HG03469 (cell line): ENCODE measurements around the gene MMP12.

Experiments
- ATAC-seq: cut with Tn5 transposase; IDR thresholded peaks from one replicate; pipeline ENCODE4 v1.9.1; 2021; ENCODE audit warnings: mild to moderate bottlenecking, moderate library complexity, moderate number of reproducible peaks; ENCODE audit not compliant: unreplicated experiment

MMP12 gene

DNA sequence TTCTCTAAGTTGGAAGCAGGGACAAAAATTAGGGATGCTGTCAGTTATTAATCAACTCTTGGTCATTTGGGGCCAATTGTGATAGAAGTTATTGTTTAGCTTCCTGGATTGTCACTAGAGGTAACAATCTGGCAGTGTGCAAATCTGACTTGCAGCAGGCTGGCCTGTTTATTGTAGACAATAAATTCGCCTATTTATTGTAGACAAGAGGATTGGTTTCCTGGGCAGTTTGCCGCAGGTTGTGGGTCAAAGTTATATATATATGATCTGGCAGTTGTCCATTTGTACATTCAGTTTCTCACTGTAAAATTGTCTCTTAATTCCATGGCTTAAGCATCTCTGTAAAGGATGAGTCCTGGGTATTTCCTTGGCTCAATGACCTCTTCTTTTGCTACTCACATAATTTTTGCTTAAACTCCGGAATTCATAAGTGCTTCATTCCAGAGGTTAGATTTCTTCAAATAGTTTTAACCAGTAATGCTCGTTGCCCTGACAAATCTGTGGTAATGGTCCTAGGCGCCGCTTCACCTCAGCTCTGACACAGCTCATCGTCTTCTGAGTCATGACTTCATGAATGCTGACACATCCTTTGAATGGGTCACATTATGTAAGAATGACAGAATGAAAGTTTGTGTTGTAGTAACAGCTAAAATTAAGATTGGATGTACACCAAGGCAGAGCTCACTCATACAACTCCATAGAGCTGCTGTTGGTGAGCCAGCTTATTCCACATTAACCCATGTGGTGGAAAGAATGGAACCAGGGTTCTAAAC lies 23.6 kb downstream of the MMP12 start:
- no peak for ATAC-seq

DNA sequence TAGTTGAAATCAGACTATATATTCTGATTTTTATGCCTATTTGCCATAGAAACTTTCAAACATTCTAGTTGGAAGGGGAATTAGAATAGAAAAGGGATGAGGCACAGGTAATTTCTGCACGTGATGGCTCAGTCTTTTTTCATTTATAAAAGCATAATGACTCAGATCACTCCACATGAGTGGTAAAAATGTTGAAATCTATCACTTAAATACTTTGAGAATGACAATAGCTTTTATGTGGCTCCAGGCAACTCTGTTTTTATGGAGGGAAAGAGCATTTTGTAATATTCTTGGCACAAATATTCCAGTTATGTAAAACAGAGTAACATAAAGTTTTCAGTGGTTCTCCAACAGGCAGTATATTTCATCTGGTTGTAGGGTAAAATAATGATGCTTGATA lies 25.5 kb downstream of the MMP12 start:
- ATAC-seq = no peak

DNA sequence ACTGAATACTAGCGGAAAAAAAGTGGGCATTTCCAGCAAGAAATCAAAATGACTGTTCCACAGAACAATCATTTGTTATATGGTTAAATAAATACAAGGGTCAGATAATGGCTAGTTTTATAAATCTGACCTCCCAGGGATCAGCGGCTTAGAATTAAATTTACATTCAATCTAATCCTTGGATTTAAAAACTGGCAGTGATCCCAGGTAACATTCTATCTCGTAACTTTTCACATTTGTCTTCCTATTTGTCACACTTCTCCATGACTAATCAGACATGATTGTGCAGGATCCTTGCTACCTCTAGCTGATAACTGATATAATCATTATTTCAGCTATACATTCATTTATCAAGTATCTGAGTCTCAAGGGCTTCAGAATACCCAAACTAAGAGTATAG lies 28.5 kb downstream of the MMP12 start:
- ATAC-seq = no peak

DNA sequence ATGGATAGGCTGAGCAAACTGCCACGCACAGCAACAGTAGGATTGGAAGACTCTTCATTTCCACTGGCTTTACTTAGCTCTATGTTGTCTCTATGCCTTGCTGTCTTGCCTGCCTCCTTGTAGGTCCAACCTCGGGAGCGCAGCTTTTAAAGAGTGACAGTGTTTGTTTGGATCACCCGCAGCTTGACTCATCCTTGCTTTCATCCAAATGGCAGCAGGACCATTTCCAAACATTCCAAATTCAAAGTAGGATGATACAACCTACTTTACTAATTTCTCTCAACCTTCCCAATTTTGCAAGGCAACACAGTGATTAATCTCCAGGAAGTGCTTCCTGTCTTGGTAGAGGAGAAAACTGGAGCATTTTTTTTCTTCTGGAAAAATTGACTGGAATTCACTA lies 31.3 kb downstream of the MMP12 start, which contains the start of gene MMP3:
TSS of gene MMP3 (minus strand) at position 121 of the 400 bp plus-strand sequence. CDS start at position 58, 63 bp downstream.
- no peak for ATAC-seq

DNA sequence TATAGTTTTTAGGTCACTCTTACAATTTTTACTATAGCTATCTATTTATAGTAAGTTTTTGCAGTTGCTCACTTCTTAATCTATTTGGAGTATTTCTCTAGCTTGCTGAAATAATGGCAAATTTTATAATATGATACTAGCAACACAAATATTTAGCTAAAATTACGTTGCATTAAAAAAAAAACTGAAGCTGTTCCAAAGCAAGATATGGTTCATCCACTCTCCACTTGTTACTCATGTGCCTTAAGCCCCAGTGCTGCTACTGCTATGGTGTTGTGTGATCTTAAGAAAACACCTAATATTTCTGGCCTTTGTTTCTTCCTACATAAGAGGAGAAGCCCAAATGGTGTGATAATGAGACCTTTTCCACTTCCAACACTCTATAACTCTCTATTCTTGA lies 31.9 kb downstream of the MMP12 start:
- no peak for ATAC-seq

DNA sequence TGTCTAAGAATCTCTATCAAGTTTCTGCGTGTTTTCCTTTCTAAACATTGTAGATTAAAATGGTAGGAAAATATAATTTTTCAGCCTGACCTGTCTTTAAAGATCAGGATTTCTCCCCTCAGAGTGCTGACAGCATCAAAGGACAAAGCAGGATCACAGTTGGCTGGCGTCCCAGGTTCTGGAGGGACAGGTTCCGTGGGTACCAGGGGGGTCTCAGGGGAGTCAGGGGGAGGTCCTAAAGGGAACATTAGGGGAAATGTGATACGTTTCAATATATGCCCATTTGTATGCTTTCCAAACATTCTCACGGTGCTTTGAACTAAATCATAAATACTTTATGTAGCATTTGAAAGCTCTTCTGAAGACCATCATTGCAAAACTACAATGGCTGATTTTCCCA lies 34.8 kb downstream of the MMP12 start:
- ATAC-seq = no peak

DNA sequence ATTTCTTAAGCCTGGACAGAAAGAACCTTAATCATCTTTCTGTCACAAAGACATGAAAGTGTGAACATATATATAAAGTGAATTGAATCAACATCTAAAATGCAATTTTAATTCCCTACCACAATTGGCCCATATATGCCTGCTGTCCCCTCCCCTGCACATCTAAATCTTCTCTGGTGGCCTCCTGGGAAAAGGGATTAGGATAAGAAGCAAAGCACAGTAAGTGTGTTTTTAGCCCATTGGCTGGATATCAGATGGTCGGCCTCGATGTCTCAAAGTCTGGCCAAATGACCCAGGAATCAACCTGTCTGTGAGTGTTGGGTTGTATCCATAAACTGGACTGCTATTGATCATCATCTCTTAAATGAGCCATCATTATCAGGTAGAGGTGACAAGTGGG lies 37.1 kb downstream of the MMP12 start:
- no peak for ATAC-seq

DNA sequence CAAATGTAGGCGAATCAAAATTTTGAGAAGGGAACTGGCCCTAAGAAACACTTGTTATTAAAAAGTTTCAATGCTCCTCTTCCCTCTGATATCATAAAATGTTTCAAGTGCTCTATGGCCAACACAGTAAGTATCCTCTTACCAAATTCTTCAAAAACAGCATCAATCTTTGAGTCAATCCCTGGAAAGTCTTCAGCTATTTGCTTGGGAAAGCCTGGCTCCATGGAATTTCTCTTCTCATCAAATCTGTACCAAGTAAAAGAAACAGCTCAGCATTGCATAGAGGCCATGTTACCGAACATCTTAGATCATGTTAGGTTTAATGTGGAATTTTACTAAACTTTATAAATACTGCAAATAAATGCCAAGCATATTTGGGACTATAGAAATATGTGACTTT lies 37.6 kb downstream of the MMP12 start:
- ATAC-seq = no peak

DNA sequence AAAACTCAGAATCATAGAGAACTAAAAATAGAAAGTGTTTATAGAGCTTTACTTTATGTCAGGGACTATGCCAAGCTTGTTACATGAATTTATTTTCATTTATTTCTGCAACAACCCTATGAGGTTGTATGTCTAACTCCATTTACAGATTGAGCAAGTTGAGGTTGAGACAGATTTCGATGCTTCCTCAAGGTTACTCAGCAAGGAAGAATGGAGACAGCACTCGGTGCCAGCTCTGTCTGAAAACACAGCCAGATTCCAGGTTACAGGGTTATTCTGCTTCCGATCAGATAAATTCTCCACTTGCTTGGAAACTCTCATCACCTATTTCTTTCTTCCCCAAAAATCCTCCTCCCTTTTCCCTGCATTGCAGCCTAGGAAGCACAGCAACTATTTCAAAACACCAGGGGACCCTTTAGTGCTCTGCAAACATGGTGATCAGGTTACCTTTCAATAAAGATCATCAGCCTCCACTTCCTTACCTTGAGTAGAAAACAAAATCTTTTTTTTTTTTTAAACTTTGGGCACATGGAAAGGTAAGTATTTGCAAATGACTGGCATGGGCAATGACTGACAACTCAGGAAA lies 38.4 kb downstream of the MMP12 start:
- ATAC-seq = no peak

DNA sequence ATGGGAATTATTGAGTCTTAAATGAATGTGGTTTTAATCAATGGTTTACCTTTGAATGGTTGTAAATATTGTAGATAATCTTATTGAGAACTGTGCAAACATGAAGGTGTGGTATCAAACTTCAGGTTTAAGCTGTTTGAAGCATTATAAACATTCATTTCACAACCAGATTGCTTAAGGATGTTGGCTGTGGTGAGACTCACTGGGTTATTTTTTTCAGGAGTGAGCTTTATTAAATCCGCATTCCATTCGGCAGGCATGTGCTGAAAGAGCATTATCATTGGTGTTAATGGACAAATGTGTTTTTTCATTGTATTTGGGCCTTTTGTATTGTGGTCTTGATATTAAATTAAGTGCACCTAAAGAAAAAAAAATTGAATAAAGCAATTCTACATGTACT lies 41.1 kb downstream of the MMP12 start:
- ATAC-seq = no peak

DNA sequence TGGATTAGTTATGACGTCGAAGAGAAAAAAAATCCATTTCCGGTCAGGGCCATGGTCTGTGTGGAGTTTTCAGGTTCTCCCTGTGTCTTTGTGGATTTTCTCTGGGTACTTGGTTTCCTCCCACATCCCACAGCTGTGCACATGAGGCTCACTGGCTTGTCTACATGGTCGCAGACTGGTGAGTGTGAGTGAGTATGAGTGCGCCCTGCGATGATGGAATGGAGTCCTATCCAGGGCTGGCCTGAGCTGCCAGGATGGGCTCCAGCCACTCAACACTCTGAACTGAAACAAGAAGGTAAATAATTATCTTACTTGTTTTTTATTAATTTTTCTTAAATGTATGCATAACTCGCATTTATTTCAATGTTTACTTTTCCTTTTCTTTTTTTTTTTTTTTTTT lies 42.2 kb downstream of the MMP12 start:
- no peak for ATAC-seq

DNA sequence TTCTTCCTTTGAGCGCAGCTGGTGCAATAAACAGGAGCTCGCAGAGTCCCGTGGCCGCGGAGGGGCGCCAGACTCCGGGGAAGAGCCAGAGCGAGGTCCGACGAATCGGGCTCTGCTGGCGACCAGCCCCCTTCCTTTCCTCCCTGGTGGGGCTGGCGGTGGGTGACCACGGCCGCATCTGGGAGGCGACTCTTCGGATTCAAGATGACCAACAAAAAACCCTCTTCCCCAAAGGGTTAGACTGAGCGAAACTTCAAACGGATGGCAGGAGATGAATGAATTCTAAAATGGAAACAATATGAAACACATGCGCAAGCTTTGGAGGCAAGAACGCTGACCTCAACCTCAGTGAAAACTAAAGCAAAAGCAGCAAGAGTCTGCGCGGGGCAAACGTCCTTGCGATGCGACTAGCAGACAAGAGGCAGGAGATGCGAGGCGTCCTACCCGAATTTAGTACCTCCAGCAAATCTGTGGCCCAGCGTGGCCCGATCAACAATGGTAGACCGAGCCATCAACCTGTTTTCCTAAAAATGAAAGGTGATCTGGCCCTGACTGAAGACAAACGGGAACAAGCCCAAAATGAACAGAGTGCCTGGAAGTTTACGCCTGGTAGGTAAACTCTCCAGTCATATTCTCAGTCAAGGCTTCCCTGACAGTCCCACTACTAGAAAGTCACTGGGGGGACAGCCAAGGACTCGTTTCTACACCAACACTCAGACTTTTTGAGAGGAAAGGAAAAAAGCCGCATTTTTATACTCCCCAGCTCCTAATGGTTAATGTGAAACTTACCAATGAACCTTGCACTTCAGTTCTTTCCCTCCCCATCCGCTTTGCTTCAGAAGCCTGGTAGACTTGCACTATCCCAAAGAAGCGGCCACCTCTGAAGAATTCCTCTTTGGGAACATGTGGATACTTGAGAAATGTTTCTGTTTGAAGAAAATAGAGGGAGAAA lies 43.0 kb downstream of the MMP12 start:
- ATAC-seq = no peak

DNA sequence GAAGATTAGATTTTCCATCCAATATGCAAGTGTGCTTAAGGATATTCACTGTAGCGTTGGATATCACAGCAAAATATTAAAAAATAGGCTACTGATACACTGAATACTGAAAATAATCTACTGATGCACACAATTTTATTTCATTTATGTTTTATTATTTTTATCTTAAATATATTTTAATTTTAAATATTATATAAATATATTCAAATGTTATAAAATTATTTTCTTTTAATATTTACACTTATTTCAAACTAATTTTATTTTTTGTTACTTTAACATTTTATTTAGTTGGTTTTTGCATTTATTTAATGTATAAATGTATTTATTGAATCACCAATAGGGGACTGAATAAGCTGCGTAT lies 43.7 kb downstream of the MMP12 start:
- no peak for ATAC-seq

DNA sequence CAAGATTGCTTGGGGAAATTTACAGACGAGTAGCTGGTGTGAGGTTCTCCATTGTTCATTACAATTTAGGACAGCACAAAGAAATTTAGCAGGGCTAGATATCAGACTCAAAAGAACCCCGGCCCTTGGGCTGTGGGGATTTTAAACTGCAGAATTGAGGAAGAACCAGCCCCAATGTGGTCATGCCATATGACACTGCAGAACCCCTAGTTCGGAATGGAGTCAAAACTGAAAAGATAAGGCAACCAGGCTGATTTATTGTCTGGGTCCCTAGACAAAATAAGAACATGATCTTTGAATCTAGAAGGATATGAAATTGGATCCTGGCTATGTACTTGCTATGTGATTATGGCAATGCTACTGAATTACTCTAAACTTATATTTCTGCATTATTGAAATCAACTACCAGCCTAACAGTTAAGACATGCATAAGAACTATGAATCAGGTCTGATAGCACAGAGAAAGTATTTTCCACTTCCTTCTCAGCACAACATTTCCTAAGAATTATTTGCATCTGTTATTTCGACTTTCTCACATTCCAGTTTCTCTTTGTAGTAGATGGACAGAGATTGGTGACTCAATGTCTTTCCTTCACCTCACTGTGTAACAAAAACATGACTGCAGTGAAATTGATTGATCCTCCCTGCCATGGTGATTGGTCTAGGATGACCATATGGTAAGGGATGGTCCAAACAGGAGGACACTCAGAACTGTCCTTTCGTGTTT lies 44.6 kb downstream of the MMP12 start:
- no peak for ATAC-seq

DNA sequence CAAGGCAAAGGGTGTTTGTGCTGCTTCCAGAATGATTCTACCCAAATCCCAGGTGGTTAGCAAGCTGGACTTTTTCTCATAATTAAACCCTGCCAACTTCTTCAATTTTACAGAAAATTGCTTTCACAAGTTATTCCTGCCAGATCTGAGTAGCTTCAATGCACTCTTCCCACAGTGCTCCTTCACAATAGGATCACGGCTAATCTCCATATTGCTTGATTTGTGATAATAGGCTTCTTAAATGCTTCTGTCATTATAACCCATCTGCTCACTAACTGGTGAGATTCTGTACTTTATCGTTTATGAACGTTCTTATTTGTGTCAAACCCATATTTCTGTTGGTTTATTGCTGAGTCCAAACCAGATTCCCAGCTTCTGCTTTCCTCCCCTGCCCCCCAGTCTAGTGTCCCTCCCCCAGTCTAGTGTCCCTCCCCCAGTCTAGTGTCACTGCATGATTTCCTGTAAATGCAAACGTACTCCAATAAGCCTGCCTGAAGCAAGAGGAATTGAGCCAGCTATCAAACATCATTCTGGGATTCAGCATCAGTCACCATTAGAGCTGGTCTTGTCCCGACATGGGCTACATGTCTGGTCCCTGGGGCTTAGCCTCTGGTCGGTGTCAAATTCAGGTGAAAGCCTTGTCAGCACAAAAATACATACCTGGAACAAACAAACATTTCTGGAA lies 45.3 kb downstream of the MMP12 start:
- ATAC-seq = no peak

DNA sequence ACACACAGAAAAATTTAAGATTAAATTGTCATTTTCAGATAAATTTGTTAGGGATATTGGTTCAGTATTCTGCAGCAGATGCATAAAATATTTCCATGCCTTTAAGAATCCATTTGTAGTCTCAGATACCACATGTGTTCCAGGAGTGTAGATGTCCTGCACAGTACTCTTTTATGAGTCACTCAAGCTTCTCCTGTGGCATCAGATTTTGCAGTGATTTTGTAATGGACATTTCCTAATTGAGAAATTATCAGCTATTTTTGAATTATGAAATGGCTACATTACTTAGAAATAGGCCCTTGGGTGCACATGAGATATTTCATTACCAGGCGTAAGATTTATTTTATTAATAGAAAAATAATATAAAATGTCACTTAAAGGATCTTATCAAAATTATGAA lies 50.2 kb downstream of the MMP12 start:
- ATAC-seq = no peak

DNA sequence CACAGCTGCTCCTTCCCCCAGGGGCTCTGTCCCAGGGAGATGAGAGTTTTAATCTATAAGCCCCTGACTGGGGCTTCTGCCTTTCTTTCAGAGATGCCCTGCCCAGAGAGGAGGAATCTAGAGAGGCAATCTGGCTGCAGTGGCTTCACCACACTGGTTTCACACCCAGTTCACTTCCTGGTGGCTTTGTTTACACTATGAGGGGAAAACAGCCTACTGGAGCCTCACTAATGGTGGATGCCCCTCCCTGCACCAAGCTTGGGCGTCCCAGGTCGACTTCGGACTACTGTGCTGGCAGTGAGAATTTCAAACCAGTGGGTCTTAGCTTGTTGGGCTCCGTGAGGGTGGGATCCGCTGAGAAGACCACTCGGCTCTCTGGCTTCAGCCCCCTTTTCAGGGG lies 55.3 kb downstream of the MMP12 start:
- ATAC-seq = no peak

DNA sequence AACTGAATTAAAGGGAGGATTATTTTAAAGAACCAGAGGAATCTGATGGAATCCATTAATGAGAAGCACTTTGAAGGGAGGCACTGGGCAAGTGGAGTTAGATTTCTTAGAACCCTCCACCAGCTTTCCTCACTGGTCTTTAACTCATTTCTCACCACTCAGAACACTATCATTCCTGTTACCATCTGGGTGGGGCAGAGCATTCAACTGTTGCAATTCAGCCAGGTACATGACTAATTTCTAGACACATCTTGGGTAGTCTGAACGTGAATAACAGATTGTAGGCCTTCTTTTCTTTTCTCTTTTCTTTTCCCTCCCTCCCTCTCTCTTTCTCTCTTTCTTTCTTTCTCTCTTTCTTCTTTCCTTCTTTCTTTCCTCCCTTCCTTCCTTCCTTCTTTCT lies 61.3 kb downstream of the MMP12 start:
- no peak for ATAC-seq
